Skin epidermis (tissue), 12 donors: ENCODE data around the gene PFKP.
A peak's percentile ranks its signal among the peaks of the same experiment; 100 is the strongest.
"Not testable (repeated sequence)": the region's sequence is repeated elsewhere in the genome, so short reads cannot be mapped to it uniquely, and the experiment has no call there.

Source experiments
- H3K27ac ChIP-seq, 21 experiments: fragments of 200-600 bp; sonication (generic) in 11 of 21; one replicate each; pipeline ENCODE4 v1.5.0; 2020; ENCODE audit warnings: mild to moderate bottlenecking in 3 of 21, inconsistent platforms in 2 of 21, moderate library complexity in 2 of 21
- H3K4me3 ChIP-seq, 7 experiments: fragments of 200-600 bp; sonication (generic) in 2 of 7; one replicate each; pipeline ENCODE4 v1.5.0; 2020; ENCODE audit warnings: inconsistent platforms in 2 of 7, mild to moderate bottlenecking in 2 of 7, moderate library complexity in 1 of 7

The PFKP gene

GRCh38 chr10:3093996-3094395, 26.6 kb downstream of the PFKP start:
- Histone ChIP-seq H3K27ac (peak overlapping the region in 2 of 21 experiments; percentile 29 to 85), H3K4me3 (no peak overlapping the region)

- Histone ChIP-seq H3K27ac (peak overlapping the region in 13 of 21 experiments; percentile 54 to 85 (median 77)), H3K4me3 (no peak overlapping the region)
Measured at GRCh38 chr10:3094609-3095036, 27.3 kb downstream of the PFKP start.

DNA sequence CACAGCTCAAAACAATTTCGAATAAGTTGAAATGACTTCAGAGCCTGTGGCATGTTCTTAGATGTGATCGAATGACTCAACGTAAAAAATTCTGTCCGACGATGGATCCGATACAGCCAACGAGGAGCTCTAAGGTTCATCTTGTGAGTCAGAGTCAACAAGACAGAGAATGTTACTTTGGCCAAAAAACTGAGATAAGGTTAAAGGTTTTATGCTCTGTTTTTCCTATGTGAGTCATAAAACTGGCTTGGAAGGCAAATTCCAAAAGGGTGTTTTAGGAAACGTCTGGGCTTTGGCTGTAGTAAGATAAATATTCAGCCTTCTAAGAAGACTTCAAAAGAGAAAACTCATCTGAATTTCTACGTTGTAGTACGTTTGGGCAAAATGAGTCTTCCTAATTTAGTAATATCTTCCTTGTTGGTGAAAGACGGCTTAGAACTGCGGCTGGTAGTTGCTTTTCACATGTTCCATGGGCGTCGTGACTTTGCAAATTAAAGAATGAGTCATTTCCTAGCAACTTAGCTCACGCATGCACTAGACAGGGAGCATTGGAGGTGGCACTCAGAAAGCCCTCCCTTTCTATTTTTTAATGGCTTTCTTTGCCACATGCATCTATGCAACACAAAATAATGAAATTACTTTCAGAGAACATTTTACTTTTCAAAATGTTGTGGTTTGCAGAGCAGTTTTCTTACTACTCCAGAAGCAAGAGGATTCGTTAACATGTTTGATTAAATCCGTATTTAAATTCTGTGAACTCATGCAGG, 28.2 kb downstream of the PFKP start:
- Histone ChIP-seq H3K27ac (peak overlapping the region in 18 of 21 experiments; percentile 43 to 85 (median 75)), H3K4me3 (peak overlapping the region in 2 of 7 experiments; percentile 5 to 10)

DNA sequence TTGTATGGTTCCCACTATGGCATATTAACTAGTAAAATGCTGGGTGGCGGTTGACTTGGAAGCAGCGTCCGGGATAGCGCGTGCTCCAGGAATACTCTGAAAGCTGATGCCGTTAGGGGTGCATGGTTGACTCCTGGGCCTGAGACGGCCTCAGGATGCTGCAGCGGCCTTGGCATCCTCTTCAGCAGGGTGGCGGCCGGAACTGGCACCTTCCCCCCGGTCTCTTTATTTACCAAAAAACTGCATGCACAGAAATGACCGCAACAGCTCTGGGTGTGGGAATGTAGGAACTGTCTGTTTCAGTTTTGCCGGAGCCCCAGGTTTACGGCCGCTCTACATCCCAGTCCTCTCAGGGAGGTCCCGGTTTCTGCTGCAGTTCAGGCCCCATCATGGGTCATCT, 28.8 kb downstream of the PFKP start:
- H3K27ac ChIP-seq: peak overlapping the region in 17 of 21 experiments; percentile 9 to 85 (median 73)
- peak overlapping the region in 2 of 7 experiments; percentile 8 to 10 for H3K4me3 ChIP-seq

GRCh38 chr10:3097160-3097559, 29.8 kb downstream of the PFKP start:
- Histone ChIP-seq H3K4me3 (no peak overlapping the region), H3K27ac (peak overlapping the region in 1 of 21 experiments; percentile 29)

DNA sequence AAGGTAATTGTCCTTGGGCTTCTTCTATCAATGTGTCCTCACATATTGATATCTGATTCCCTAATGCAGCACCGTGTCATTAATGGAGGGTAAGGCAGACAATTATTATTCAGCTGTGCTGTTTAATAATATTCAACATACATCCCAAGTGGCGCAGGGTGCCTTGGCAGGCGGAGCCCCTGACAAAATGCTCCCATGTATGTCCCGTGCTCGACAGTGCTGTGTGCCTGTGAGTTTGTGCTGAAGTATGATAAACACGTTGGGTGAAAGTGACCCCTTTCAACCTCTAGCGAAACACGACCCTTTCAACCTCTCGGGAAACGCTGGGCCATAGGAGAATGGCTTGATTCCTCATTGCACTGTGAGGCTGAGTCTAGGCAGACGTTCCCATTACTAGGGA, 31.3 kb downstream of the PFKP start:
- no peak overlapping the region for H3K4me3 ChIP-seq
- no peak overlapping the region for H3K27ac ChIP-seq

- H3K4me3 ChIP-seq: no peak overlapping the region
- no peak overlapping the region for H3K27ac ChIP-seq
Measured at GRCh38 chr10:3099291-3100092, 32.1 kb downstream of the PFKP start.

DNA sequence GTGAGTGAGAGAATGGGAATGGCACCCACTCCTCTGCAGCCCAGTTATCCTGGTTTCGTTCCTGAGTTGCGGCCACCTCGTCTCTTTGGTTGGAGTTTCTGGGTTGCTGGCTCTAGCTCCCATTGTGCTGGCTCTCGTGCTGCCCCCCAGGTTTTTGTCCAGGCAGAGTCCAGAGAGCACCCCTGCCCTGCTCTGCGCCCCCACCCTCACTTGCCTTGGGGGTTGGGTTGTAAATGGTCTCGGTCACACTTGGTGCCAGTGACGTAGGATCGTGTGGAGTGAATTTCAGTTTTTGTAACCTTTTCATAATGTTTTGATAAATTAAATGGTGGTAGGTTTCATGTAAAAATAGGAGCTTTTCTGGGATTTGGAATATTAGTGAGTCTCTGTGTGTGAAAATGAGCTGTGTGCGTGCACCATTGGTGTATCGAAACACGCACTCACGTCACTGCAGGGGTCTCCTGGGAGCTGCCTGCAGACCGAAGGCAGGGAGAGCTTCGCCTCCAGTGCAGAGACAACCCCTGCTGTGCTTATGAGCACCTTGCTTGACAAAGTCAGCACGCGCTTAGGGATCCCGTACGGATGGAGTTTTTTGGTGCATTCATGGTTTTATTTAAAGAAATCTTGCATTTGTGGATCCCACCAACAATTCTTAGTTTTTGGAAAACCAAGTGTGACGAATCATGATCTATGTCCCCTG, 32.9 kb downstream of the PFKP start:
- H3K27ac ChIP-seq: no peak overlapping the region
- no peak overlapping the region for H3K4me3 ChIP-seq

DNA sequence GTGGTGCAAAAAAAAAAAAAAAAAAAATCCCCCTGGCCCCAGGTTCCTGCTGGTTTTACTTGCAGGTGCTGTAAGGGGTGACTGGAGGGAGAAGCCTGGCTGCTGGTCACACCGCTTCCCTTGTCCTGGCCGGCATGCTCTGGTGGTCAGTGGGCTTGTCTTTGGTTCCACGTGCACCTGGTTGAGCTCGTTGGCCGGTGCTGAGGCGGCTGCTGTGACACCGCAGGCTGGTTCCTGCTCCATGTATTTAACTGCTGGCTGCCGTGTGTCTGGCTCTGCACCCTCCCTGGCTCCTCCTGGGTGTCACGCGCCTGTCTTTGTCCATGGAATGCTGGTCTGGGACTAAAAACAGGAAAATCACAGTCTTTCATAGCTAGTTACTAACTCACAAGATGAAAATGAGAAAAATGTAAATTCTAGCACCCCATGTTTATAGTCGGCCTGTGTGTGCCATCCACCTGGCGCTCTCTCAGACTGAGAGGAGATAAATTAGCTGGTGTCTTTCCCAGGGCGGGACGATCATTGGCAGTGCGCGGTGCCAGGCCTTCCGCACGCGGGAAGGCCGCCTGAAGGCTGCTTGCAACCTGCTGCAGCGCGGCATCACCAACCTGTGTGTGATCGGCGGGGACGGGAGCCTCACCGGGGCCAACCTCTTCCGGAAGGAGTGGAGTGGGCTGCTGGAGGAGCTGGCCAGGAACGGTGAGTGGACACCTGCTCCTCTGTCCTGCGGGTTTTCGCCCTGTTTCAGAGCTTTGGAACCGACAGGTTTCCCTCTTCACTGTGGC, 33.7 kb downstream of the PFKP start:
- Histone ChIP-seq H3K4me3 (no peak overlapping the region), H3K27ac (no peak overlapping the region)

- no peak overlapping the region for H3K4me3 ChIP-seq
Measured at GRCh38 chr10:3102720-3103427, 35.5 kb downstream of the PFKP start.

GRCh38 chr10:3103646-3104045, 36.3 kb downstream of the PFKP start:
- no peak overlapping the region for H3K4me3 ChIP-seq
- peak overlapping the region in 4 of 21 experiments; percentile 4 to 68 (median 25) for H3K27ac ChIP-seq

More at GRCh38 chr10:3102720-3103427, 35.5 kb downstream of the PFKP start:
- H3K27ac ChIP-seq: peak overlapping the region in 4 of 21 experiments; percentile 16 to 68 (median 43)

DNA sequence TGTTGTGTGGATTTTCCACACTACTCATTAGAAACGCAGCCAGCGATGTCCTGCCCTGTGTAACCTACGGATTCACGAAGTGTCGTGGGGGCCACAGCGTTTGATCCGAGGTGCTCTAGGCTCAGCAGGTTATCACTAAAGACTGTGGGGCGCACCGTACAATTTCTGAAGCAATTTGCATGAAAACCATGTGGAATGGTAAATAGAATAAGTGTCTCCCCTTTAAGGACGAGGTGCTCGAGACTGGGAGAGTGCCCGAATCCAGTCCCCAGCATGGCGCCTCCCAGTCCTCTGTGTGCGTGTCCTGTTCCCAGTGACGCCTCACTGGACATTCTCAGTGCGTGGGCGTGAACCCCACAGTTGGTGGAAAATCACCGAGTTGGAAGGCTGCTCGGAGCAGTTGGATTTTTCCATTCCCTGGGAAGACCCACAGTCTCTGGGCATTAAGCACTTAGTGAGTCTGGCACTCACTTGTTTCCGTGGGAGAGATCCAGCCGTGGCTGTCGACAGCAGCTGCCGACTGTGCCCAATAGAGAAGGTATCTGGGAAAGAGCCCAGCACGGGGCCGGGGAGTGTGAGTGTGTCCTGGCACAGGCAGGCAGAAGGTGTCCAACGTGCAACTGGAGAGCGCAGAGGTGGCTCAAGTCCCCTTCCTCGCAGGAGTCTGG, 37.0 kb downstream of the PFKP start:
- Histone ChIP-seq H3K4me3 (no peak overlapping the region), H3K27ac (no peak overlapping the region)

DNA sequence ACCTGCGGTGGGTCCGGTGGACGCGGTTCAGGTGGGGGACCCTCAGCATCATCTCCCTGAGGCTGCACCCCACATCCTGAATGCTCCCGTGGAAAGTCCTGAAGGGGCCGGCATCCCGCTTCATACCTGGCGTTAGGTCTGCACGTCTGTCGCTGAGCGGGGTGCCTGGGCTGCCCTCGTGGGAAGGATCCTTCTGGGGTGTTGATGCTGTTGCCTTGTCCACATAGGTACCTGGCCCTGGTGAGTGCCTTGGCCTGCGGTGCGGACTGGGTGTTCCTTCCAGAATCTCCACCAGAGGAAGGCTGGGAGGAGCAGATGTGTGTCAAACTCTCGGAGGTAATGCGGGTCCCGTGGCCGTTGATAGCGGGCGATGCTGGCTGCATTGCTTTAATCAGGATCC, 37.8 kb downstream of the PFKP start:
- H3K27ac ChIP-seq: no peak overlapping the region

DNA sequence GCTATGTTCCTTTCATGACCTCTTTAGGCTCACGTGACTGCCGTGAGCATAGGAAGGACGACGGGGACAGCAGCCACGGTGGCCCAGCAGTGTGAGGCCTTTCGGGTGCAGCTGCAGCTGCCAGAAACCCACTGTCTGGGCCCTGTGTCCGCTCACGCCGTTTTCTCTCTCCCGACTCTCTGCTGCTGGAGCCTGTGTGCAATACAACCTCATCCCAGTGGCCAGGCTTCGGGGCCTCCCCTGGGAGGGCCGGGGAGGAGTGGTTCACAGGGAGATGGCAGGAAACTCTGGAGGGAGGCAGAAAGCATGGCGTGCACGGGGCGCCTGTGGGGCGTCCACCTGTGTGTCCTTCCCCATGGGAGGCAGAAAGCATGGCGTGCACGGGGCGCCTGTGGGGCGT, 38.6 kb downstream of the PFKP start:
- H3K27ac ChIP-seq: no peak overlapping the region
- no peak overlapping the region for H3K4me3 ChIP-seq

More for the DNA sequence above, 37.8 kb downstream of the PFKP start:
- no peak overlapping the region for H3K4me3 ChIP-seq

DNA sequence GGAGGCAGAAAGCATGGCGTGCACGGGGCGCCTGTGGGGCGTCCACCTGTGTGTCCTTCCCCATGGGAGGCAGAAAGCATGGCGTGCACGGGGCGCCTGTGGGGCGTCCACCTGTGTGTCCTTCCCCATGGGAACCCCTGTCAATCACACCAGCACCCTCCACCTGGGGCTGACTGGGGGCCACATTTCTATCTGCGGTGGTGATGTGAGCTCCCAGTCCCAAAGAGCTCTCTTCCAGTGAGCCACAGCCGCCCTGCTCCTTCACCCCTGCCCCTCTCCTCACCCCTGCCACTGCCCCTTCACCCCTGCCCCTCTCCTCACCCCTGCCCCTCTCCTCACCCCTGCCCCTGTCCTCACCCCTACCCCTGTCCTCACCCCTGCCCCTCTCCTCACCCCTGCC, 39.0 kb downstream of the PFKP start:
- not testable (repeated sequence) for H3K27ac ChIP-seq, H3K4me3 ChIP-seq

GRCh38 chr10:3106928-3107425, 39.6 kb downstream of the PFKP start:
- H3K4me3 ChIP-seq: peak overlapping the region in 1 of 7 experiments; percentile 10
- H3K27ac ChIP-seq: peak overlapping the region in 19 of 21 experiments; percentile 6 to 74 (median 55)

GRCh38 chr10:3107426-3107961, 40.1 kb downstream of the PFKP start:
- Histone ChIP-seq H3K27ac (peak overlapping the region in 18 of 21 experiments; percentile 6 to 74 (median 56)), H3K4me3 (peak overlapping the region in 2 of 7 experiments; percentile 10 to 14)

DNA sequence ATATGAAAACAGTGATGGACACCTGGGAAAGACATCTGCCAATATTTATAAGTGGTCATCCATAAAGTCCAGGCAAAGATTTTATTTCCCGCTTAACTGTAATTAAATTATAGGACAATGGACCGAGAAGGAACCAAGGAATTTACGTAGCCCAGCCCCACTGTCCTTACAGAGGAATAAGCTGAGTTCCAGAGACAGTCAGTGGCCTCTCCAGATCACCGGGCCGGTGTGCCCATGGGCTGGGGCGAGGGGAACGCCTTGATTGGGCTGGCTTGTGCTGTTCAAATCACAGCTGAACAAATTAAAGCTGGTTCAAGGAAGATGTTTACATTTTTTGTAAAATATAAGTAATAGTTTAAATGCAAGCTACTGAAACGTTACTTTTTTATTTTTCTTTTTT, 40.7 kb downstream of the PFKP start:
- Histone ChIP-seq H3K4me3 (no peak overlapping the region), H3K27ac (peak overlapping the region in 13 of 21 experiments; percentile 6 to 74 (median 60))
